Placental epithelial cell (primary cell): Measurements from ENCODE around the gene PRR7. TPM values are rescaled to one million over a fixed set of nuclear protein-coding genes. Genes with fewer than 3 reads are reported as not detected.

ENCODE experiments used
- total RNA-seq: library from RNA; depleted of rRNA; stranded (reverse); fragments of >200 nt; gene quantifications from 2 replicates; pipeline ENCODE4 v1.2.3, GENCODE V29; 2012

PRR7 gene, protein sequence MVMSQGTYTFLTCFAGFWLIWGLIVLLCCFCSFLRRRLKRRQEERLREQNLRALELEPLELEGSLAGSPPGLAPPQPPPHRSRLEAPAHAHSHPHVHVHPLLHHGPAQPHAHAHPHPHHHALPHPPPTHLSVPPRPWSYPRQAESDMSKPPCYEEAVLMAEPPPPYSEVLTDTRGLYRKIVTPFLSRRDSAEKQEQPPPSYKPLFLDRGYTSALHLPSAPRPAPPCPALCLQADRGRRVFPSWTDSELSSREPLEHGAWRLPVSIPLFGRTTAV
- 0.98 and 1.2 TPM in 2 replicates for total RNA-seq

DNA sequence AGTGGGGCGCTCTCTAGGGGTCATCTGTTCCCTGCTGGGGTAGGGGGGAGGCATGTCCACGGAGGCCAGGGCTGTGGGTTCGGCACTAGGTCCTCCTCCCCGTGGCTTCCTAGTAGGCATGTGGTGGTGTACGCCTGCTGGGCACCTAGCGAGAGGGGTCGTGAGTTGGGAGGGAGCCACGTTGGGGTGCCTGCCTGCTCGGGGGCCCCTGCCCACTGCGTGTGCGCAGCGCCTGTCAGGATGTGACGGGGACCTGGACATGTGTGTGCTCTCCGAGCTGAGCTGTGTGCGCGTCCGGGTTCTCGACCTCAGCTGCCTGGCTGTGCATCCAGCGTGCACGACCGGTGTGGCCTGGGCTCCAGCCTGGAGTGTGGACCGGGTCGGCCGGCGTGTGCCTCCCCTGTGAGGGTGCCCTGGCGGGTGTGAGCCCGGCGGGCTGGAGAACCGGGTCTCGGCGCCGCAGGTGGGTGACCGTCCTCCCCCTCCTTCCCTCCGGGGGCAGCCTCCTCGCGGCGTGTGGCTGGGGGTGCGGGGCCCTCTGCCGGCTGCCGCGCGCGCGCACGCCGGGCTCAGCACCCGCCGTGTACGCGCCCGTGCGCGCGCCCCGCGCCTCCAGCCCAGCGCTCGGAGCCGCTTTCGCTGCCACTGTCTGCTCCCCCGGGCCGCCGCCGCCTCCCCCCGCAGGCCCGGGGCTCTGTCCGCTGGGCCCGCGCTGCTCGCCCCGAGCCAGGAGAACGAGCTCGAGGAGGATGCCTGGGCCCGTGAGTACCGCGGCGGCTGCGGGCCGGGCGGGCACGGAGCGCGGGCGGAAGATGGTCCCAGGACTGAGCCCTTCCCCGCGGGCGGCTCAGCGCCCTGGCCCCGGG, at the start of gene PRR7:
TSS of gene PRR7 (plus strand) at position 615 of the 866 bp plus-strand sequence. CDS start 8,254 bp downstream, outside the sequence.

DNA sequence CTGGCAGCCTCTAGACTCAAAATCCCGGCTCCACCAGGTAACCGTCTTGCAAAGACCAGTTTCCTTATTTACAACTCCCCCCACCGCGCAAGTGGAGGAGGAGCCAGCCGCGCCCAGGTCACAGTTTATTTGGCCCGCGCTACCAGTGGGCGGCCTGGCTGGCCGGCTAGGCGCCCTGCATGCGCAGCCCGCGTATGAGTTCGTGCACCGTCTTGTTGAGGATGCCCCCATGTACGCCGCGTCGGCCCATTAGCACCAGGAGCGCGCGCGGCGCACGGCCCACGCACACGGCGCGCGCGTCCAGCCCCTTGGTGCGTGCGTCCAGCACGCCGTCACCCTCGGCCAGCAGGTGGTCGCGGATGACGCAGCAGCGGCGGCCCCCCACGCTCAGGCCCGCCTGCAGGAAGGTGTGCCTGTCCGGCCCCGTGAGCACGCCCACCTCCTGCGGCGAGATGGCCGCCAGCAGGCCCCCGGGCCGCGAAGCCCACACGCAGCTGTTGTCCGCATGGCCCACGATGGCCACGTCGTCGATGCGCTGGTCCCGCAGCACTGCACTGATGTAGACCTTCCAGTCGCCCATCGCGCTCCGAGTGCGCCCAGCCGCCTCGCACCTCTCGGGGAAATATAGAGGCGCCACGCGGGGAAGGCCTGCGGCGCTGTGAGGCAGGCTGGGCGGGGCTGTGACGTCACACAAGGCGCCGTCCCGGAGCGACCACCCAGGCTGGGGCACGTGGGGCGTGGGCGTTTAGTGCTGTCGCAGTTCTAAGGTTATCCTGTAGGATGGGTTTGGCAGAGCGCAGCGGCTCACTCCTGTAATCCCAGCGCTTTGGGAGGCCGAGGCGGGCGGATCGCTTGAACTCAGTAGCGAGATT, 46.4 kb upstream of the PRR7 start, which contains the start of gene PFN3:
TSS of gene PFN3 (minus strand) at position 665 of the 872 bp plus-strand sequence. CDS start at position 580, 85 bp downstream.

DNA sequence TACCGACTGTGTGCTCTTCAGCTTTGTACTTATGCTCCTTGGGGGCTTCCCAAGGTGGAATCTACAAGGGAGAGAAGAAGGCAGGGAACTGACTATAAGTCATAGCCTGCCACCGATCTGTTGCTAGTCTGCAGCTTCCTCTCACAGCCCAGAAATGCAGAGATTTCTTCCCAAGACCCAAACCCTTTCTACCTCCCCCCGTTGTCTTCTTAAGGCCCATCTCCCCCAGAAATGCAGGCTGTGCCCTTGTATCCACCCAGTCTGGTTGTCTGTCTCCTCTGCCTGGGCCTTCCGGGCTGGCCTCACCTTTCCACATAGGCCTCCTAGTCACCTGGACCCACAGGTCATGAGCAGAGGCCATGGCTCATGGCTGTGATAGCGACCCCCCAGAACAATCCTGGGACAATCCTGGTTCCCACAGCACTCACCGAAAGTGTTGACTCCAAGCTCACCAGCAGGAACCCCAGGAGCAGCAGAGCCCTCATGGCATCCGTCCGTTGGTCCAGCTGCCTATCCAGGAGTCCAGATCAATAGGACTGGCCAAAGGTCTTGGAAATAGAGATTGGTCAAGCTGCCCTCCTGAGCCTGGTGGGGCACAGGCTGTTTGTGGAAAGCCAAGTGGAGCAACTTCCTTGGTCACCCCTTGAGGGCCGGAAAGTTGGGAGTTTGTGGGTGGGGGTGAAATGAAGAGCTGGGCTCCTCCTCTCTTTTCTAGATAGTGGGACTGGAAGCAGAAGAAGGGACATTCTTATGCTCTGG, 37.4 kb upstream of the PRR7 start, which contains the start of gene F12:
TSS of gene F12 (minus strand) at position 522 of the 759 bp plus-strand sequence. CDS start at position 485, 37 bp downstream.

DNA sequence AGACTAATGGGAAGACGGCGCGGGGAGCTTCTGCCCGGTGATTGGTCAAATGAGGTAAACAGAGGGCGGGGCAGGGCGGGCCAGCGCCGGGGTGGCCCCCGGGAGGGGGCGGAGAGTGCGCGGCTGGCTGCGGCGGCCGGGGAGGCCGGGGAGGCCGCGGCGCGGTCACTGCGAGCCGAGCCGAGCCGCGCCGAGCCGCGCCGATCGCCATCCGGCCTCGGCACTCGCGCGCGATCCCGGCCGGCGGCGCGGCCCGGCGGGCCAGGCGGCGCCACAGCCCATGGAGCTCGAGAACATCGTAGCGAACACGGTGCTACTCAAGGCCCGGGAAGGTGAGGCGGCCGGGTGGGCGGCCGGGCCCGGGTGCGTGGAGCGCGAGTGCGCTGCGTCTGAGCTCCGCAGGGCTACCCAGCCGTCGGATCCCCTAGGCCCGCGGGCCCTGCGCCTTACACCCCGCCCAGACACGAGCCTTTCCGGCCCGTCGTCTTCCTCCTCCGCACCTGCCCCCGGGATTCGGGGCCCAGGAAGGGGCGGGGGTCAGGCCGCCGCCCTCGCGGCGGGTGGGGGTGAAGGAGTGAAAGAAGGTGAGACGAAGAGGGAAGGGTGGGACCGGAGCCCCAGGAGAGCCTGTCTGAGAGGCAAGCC, 19.9 kb upstream of the PRR7 start, which contains the start of gene GRK6:
TSS of gene GRK6 (plus strand) at position 111 of the 645 bp plus-strand sequence. CDS start at position 281, 170 bp downstream.

DNA sequence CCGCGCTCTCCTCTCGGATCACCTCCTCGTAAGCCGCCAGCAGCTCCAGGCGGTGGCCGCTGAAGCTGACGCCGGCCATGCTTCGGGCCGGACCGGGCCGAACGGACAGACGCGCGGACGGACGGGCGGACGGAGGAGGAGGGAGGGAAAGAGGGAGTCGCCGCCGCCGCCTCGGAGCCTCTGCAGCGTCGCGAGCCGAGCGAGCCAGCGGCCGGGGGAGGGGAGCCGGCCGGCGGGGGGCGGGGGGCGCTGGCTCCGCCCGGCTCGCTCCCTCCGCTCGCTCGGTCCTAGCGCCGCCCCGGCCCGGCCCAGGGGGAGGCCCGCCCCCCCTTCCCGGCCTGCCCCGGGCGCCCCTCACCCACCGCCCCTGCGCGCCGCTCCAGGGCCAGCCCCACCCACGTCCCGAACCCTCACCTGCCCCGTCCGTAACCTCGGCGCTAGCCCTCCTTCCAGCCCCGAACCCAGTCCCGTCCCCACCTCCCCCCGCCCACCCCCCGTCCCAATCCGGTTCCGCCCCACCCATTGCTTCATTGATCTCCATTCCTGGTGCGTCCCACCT, 26.9 kb downstream of the PRR7 start, which contains the start of gene DBN1:
TSS of gene DBN1 (minus strand) at position 192 of the 559 bp plus-strand sequence. CDS start at position 79, 113 bp downstream.

DNA sequence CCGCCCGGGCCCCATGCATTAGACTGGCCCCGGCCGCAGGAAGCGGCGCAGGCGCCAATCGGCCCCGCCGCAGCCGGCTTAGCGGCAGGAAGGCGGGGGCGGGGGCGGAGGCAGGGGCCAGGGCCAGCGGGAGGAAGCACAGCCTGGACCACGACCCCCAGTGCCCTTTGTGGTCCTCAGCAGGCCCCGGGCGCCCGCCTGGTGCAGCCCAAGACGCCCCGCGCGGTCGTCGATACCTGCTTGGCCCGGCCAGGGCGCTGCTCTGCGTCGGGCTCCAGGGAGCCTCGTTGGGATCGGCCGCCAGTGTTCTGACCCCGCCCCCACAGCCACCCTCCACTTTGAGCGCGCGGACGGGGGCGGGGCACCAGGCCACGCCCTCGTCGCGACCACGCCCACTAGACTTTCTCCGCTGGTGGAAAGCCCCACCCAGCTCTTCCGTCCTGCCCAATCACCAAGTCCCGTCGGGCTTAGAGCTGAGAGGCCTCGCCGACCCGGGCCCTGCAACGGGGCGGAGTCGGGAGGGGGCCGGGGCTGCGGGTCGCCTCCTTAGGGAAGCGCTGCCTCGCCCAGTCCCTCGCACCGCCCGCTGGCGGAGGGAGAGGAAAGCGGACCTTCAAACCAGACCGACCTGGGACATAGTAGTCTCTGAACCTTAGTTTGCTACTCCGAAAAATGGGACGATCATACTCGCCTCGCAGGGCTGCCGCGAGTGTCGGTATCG, 50.8 kb downstream of the PRR7 start, which contains the start of gene PDLIM7:
TSS of gene PDLIM7 (minus strand) at position 313 of the 721 bp plus-strand sequence. CDS start 1,092 bp downstream, outside the sequence.

Other genes with a start within 250 kb of the PRR7 start
- gene RAB24, start 143.1 kb upstream of the PRR7 start, total RNA-seq = 10.3 and 36.9 TPM in 2 replicates
- gene PRELID1, start 143.0 kb upstream of the PRR7 start, total RNA-seq = 49.9 and 145 TPM in 2 replicates
- 5.1 and 7.9 TPM in 2 replicates for gene MXD3, start 134.9 kb upstream of the PRR7 start, total RNA-seq
- 281 and 306 TPM in 2 replicates for gene LMAN2, start 95.1 kb upstream of the PRR7 start, total RNA-seq
- gene RGS14, start 88.9 kb upstream of the PRR7 start, total RNA-seq = 11.5 and 17.3 TPM in 2 replicates
- gene SLC34A1, start 62.4 kb upstream of the PRR7 start, total RNA-seq = 0.11 and 0.39 TPM in 2 replicates
- not detected in 2 replicates for gene PFN3, start 46.2 kb upstream of the PRR7 start, total RNA-seq
- 3.0 and 7.9 TPM in 2 replicates for gene F12, start 37.2 kb upstream of the PRR7 start, total RNA-seq
- gene GRK6, start 20.1 kb upstream of the PRR7 start, total RNA-seq = 16.5 and 21.5 TPM in 2 replicates
- gene DBN1, start 26.8 kb downstream of the PRR7 start, total RNA-seq = 287 and 442 TPM in 2 replicates
- gene PDLIM7, start 50.8 kb downstream of the PRR7 start, total RNA-seq = 96.6 and 243 TPM in 2 replicates
- 1.4 and 3.5 TPM in 2 replicates for gene DOK3, start 63.0 kb downstream of the PRR7 start, total RNA-seq
- gene DDX41, start 70.1 kb downstream of the PRR7 start, total RNA-seq = 62.4 and 88.9 TPM in 2 replicates
- 17.5 and 34.9 TPM in 2 replicates for gene FAM193B, start 107.7 kb downstream of the PRR7 start, total RNA-seq
- gene TMED9, start 145.4 kb downstream of the PRR7 start, total RNA-seq = 134 and 214 TPM in 2 replicates
- 35.7 and 62.7 TPM in 2 replicates for gene B4GALT7, start 153.3 kb downstream of the PRR7 start, total RNA-seq